ENCODE measurements around the gene HAL. TPM values are rescaled to one million over a fixed set of nuclear protein-coding genes. Genes with fewer than 3 reads are reported as not detected.

Gene HAL
- total RNA-seq, 1 experiment from 2014 or later, result 0.39 TPM

DNA sequence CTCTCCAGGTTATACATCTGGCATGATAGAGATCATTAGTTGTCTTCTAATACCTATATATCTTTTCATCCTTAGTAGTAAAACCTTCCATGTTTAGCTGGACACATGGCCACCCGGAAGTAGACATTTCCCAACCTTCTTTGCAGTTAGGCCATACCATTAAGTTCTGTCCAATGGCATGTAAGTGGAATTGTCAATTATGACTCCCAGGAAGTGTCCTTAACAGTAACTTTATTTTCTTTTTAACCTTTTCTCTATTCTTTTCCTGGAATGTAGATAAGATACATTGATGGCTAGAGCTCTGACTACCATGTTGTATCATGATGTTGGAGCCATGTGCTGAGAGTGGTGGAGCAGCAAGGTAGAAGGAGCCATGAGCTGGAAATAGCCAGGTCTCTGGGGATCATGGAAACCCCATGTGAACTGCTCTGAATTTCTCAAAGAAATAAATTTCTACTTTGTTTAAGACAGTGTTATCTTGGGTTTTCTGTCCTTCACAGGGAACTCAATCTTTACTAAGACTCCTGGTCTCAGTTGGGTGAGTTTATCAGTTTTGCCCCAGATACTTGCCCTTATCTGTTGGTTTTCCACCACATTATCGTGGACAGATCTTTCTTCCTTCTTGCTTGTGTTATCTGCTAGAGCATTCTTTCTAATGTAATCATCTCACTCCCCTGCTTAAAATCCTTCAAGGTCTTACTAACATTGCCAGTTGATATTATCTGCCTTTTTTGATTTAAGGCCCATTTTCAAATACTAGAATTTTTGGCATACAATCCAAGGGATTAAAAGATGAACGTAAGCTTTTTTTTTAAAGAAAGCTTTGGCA, 44.4 kb upstream of the HAL start:
- ChIA-PET POLR2A (no interaction called here), CTCF (interaction anchor here (0.7 kb wide), 1 partner anchor 175 kb away, joined by 3 read pairs; no protein-coding TSS in a partner anchor)
- DNase-seq (ENCODE audit: low spot score), result no peak
- ATAC-seq, result no peak
- H3K27ac Mint-ChIP-seq, result no peak overlapping the region
- no peaks in the 10 kb centered on the region for H3K27me3 Mint-ChIP-seq (ENCODE audit: low read depth)
- no peaks in the 10 kb centered on the region for H3K36me3 Mint-ChIP-seq
- H3K4me1 Mint-ChIP-seq, result no peaks in the 10 kb centered on the region
- no peak for TF ChIP-seq ZNF121 (CRISPR knock-in tag; IDR thresholded peaks at IDR 0.05)
- no peak for TF ChIP-seq CBFB (CRISPR knock-in tag; IDR thresholded peaks at IDR 0.05; ENCODE audit: low read depth)
- TF ChIP-seq, protein P1, sequence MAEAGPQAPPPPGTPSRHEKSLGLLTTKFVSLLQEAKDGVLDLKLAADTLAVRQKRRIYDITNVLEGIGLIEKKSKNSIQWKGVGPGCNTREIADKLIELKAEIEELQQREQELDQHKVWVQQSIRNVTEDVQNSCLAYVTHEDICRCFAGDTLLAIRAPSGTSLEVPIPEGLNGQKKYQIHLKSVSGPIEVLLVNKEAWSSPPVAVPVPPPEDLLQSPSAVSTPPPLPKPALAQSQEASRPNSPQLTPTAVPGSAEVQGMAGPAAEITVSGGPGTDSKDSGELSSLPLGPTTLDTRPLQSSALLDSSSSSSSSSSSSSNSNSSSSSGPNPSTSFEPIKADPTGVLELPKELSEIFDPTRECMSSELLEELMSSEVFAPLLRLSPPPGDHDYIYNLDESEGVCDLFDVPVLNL (CRISPR knock-in tag; IDR thresholded peaks at IDR 0.05; ENCODE audit: borderline replicate concordance, low read depth), result no peak
- TF ChIP-seq, protein P2, sequence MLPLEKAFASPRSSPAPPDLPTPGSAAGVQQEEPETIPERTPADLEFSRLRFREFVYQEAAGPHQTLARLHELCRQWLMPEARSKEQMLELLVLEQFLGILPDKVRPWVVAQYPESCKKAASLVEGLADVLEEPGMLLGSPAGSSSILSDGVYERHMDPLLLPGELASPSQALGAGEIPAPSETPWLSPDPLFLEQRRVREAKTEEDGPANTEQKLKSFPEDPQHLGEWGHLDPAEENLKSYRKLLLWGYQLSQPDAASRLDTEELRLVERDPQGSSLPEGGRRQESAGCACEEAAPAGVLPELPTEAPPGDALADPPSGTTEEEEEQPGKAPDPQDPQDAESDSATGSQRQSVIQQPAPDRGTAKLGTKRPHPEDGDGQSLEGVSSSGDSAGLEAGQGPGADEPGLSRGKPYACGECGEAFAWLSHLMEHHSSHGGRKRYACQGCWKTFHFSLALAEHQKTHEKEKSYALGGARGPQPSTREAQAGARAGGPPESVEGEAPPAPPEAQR (CRISPR knock-in tag; IDR thresholded peaks at IDR 0.05), result no peak
- no peak for TF ChIP-seq NR2C2 (CRISPR knock-in tag; IDR thresholded peaks at IDR 0.05)
- no peak for TF ChIP-seq MYBL2 (CRISPR knock-in tag; IDR thresholded peaks at IDR 0.05)
- no peak for TF ChIP-seq NR3C1 (CRISPR knock-in tag; conservative IDR thresholded peaks at IDR 0.05; ENCODE audit: low read depth)
- TF ChIP-seq CREM (CRISPR knock-in tag; IDR thresholded peaks at IDR 0.05), result no peak
- no peak for TF ChIP-seq ZNF138 (CRISPR knock-in tag; conservative IDR thresholded peaks at IDR 0.05)
- TF ChIP-seq, protein P3, sequence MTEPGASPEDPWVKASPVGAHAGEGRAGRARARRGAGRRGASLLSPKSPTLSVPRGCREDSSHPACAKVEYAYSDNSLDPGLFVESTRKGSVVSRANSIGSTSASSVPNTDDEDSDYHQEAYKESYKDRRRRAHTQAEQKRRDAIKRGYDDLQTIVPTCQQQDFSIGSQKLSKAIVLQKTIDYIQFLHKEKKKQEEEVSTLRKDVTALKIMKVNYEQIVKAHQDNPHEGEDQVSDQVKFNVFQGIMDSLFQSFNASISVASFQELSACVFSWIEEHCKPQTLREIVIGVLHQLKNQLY (CRISPR knock-in tag; IDR thresholded peaks at IDR 0.05), result no peak
- no peak for TF ChIP-seq RORB (CRISPR knock-in tag; IDR thresholded peaks at IDR 0.05)
- TF ChIP-seq NFATC4 (CRISPR knock-in tag; IDR thresholded peaks at IDR 0.05), result no peak
- no peak for TF ChIP-seq GTF2I (CRISPR knock-in tag; conservative IDR thresholded peaks at IDR 0.05)
- TF ChIP-seq ZNF423 (CRISPR knock-in tag; IDR thresholded peaks at IDR 0.05), result no peak
- TF ChIP-seq, protein P4, sequence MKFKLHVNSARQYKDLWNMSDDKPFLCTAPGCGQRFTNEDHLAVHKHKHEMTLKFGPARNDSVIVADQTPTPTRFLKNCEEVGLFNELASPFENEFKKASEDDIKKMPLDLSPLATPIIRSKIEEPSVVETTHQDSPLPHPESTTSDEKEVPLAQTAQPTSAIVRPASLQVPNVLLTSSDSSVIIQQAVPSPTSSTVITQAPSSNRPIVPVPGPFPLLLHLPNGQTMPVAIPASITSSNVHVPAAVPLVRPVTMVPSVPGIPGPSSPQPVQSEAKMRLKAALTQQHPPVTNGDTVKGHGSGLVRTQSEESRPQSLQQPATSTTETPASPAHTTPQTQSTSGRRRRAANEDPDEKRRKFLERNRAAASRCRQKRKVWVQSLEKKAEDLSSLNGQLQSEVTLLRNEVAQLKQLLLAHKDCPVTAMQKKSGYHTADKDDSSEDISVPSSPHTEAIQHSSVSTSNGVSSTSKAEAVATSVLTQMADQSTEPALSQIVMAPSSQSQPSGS (CRISPR knock-in tag; IDR thresholded peaks at IDR 0.05; ENCODE audit: borderline replicate concordance, low read depth), result no peak
- TF ChIP-seq TCF7 (CRISPR knock-in tag; IDR thresholded peaks at IDR 0.05; ENCODE audit: low read depth), result no peak
- no peak for TF ChIP-seq OVOL2 (CRISPR knock-in tag; IDR thresholded peaks at IDR 0.05; ENCODE audit: borderline replicate concordance)
- no peak for TF ChIP-seq ETV6 (CRISPR knock-in tag; IDR thresholded peaks at IDR 0.05)
- no peak for TF ChIP-seq KAT7 (CRISPR knock-in tag; IDR thresholded peaks at IDR 0.05; ENCODE audit: borderline replicate concordance)
- no peak for TF ChIP-seq GRHL2 (CRISPR knock-in tag; IDR thresholded peaks at IDR 0.05; ENCODE audit: insufficient replicate concordance, severe bottlenecking)
- no peak overlapping the region for H3K4me3 Mint-ChIP-seq
- no peaks in the 10 kb centered on the region for H3K9me3 Mint-ChIP-seq

DNA sequence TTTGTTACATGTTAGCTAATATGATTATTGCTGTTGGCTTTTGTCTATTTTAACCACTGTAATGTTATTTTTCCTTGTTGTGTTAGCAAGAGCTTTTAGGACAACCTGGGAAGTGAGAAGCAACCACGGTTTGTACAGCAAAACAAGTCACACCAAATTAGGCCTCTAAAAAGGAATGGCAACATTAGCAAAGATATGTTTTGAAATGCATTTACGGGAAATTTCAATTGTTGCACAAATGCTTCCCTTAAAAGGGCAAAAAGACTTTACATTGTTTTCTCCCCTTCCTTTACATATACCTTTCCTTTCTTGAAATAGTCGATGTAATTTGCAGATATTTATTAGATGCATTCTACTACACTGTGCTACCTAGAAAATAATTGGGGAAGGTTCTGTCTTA, 43.4 kb upstream of the HAL start:
- no peak overlapping the region for H3K4me3 Mint-ChIP-seq
- H3K4me1 Mint-ChIP-seq, result no peaks in the 10 kb centered on the region
- no peak for DNase-seq (ENCODE audit: low spot score)
- no peak overlapping the region for H3K27ac Mint-ChIP-seq
- no peaks in the 10 kb centered on the region for H3K36me3 Mint-ChIP-seq
- no peaks in the 10 kb centered on the region for H3K9me3 Mint-ChIP-seq
- ChIA-PET CTCF (no interaction called here), POLR2A (no interaction called here)
- no peaks in the 10 kb centered on the region for H3K27me3 Mint-ChIP-seq (ENCODE audit: low read depth)
- ATAC-seq, result no peak
- TF ChIP-seq, protein P5, sequence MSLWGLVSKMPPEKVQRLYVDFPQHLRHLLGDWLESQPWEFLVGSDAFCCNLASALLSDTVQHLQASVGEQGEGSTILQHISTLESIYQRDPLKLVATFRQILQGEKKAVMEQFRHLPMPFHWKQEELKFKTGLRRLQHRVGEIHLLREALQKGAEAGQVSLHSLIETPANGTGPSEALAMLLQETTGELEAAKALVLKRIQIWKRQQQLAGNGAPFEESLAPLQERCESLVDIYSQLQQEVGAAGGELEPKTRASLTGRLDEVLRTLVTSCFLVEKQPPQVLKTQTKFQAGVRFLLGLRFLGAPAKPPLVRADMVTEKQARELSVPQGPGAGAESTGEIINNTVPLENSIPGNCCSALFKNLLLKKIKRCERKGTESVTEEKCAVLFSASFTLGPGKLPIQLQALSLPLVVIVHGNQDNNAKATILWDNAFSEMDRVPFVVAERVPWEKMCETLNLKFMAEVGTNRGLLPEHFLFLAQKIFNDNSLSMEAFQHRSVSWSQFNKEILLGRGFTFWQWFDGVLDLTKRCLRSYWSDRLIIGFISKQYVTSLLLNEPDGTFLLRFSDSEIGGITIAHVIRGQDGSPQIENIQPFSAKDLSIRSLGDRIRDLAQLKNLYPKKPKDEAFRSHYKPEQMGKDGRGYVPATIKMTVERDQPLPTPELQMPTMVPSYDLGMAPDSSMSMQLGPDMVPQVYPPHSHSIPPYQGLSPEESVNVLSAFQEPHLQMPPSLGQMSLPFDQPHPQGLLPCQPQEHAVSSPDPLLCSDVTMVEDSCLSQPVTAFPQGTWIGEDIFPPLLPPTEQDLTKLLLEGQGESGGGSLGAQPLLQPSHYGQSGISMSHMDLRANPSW (CRISPR knock-in tag; conservative IDR thresholded peaks at IDR 0.05; ENCODE audit: low read depth), result no peak
- no peak for TF ChIP-seq ZNF317 (CRISPR knock-in tag; IDR thresholded peaks at IDR 0.05; ENCODE audit: borderline replicate concordance, low read depth)
- no peak for TF ChIP-seq SP1 (CRISPR knock-in tag; conservative IDR thresholded peaks at IDR 0.05)
- TF ChIP-seq MYBL2 (CRISPR knock-in tag; IDR thresholded peaks at IDR 0.05), result no peak
- TF ChIP-seq, protein P6, sequence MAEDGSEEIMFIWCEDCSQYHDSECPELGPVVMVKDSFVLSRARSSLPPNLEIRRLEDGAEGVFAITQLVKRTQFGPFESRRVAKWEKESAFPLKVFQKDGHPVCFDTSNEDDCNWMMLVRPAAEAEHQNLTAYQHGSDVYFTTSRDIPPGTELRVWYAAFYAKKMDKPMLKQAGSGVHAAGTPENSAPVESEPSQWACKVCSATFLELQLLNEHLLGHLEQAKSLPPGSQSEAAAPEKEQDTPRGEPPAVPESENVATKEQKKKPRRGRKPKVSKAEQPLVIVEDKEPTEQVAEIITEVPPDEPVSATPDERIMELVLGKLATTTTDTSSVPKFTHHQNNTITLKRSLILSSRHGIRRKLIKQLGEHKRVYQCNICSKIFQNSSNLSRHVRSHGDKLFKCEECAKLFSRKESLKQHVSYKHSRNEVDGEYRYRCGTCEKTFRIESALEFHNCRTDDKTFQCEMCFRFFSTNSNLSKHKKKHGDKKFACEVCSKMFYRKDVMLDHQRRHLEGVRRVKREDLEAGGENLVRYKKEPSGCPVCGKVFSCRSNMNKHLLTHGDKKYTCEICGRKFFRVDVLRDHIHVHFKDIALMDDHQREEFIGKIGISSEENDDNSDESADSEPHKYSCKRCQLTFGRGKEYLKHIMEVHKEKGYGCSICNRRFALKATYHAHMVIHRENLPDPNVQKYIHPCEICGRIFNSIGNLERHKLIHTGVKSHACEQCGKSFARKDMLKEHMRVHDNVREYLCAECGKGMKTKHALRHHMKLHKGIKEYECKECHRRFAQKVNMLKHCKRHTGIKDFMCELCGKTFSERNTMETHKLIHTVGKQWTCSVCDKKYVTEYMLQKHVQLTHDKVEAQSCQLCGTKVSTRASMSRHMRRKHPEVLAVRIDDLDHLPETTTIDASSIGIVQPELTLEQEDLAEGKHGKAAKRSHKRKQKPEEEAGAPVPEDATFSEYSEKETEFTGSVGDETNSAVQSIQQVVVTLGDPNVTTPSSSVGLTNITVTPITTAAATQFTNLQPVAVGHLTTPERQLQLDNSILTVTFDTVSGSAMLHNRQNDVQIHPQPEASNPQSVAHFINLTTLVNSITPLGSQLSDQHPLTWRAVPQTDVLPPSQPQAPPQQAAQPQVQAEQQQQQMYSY (CRISPR knock-in tag; IDR thresholded peaks at IDR 0.05), result no peak

Measured in WTC11 (cell line).